OCI-LY7 (cell line): ENCODE data around the gene DNAJB1. TPM values are rescaled to one million over a fixed set of nuclear protein-coding genes. Genes with fewer than 3 reads are reported as not detected.
A peak's percentile ranks its signal among the peaks of the same experiment; 100 is the strongest.
"Not testable (repeated sequence)": the region's sequence is repeated elsewhere in the genome, so short reads cannot be mapped to it uniquely, and the experiment has no call there.

Experiments
- BruUV-seq: library from RNA; stranded (reverse); fragments of 400-500 nt; replicated peaks from 2 replicates; lab custom pipeline; 2021; lab: Mats Ljungman, UMichigan
- CTCF ChIA-PET: fragments of 300-600 bp; sonication (Branson Sonifier 250); formaldehyde crosslinking; loops from one replicate; lab custom pipeline; 2022; ENCODE audit warnings: antibody characterized with exemption; ENCODE audit not compliant: unreplicated experiment; lab: Charles Lee
- POLR2A ChIA-PET: fragments of 300-600 bp; sonication (Branson Sonifier 250); formaldehyde crosslinking; loops from one replicate; lab custom pipeline; 2022; ENCODE audit warnings: antibody characterized with exemption; lab: Charles Lee
- DNase-seq: peaks from one replicate; pipeline ENCODE4 v3.0.0-alpha.2; 2015; ENCODE audit warnings: low spot score
- H2AFZ ChIP-seq: fragments of 200-600 bp; sonication (generic), shearing (Covaris generic); 2 replicates; pipeline ENCODE4 v1.6.1; 2014; ENCODE audit warnings: mild to moderate bottlenecking, antibody characterized with exemption, low read length, moderate library complexity
- H3K27ac ChIP-seq: fragments of 200-600 bp; sonication (generic); 2 replicates; pipeline ENCODE4 v1.5.1; 2014; ENCODE audit warnings: mixed run types, low read depth, mild to moderate bottlenecking, moderate library complexity, low read length, inconsistent platforms; ENCODE audit not compliant: poor library complexity, severe bottlenecking
- H3K36me3 ChIP-seq: fragments of 200-600 bp; sonication (generic); 2 replicates; pipeline ENCODE4 v1.6.1; 2014; ENCODE audit warnings: mild to moderate bottlenecking, antibody characterized with exemption, low read length, moderate library complexity, mixed read lengths; ENCODE audit not compliant: insufficient read depth
- H3K4me1 ChIP-seq: fragments of 200-600 bp; sonication (generic); 2 replicates; pipeline ENCODE4 v1.5.1; 2014; ENCODE audit warnings: mild to moderate bottlenecking, low read length; ENCODE audit not compliant: insufficient read depth, poor library complexity, severe bottlenecking
- H3K4me2 ChIP-seq: fragments of 200-600 bp; sonication (generic); 2 replicates; pipeline ENCODE4 v1.6.1; 2014; ENCODE audit warnings: mild to moderate bottlenecking, low read length
- H3K4me3 ChIP-seq: fragments of 200-600 bp; sonication (generic); 2 replicates; pipeline ENCODE4 v1.5.1; 2014; ENCODE audit warnings: mild to moderate bottlenecking, low read depth, low read length; ENCODE audit not compliant: poor library complexity, severe bottlenecking
- H3K79me2 ChIP-seq: fragments of 200-600 bp; sonication (generic); 2 replicates; pipeline ENCODE4 v1.6.1; 2016; ENCODE audit warnings: low read depth, mild to moderate bottlenecking, low read length, moderate library complexity, mixed read lengths; ENCODE audit not compliant: insufficient read depth
- H3K9me2 ChIP-seq: fragments of 200-600 bp; sonication (generic); 2 replicates; pipeline ENCODE4 v1.6.1; 2016; ENCODE audit warnings: mild to moderate bottlenecking, low read length, mixed read lengths; ENCODE audit not compliant: insufficient read depth
- H3K9me3 ChIP-seq: fragments of 200-600 bp; sonication (generic); 2 replicates; pipeline ENCODE4 v1.6.1; 2014; ENCODE audit warnings: mild to moderate bottlenecking, mixed run types, low read length, mixed read lengths
- H4K20me1 ChIP-seq: fragments of 200-600 bp; sonication (generic); 2 replicates; pipeline ENCODE4 v1.6.1; 2014; ENCODE audit warnings: mild to moderate bottlenecking, antibody characterized with exemption, low read length, moderate library complexity, mixed read lengths; ENCODE audit not compliant: insufficient read depth
- EZH2phosphoT487 ChIP-seq: fragments of 200-600 bp; sonication (generic); IDR thresholded peaks from 2 replicates; pipeline ENCODE4 v1.6.1; 2018; ENCODE audit warnings: low read depth, borderline replicate concordance, mild to moderate bottlenecking, mixed run types, antibody characterized with exemption, low read length, moderate library complexity, mixed read lengths
- intact Hi-C: fragments of 100-400 bp; cut with micrococcal nuclease; formaldehyde crosslinking; loops from one replicate; pipeline ENCODE4 v1.10.0; 2022; ENCODE audit not compliant: unreplicated experiment
- total RNA-seq, 2 experiments: library from RNA; depleted of rRNA in 1 of 2; stranded (reverse); fragments of >200 nt in 1 of 2; shearing (Covaris generic) in 1 of 2; gene quantifications; 2 replicates each; pipeline ENCODE4 v1.2.3, GENCODE V29; 2014 to 2022
- TF ChIP-seq, protein P1 (sequence below): fragments of 200-600 bp; sonication (generic); conservative IDR thresholded peaks from 2 replicates; pipeline ENCODE4 v1.5.1; 2014; ENCODE audit warnings: mild to moderate bottlenecking, antibody characterized with exemption, low read length, moderate library complexity, mixed read lengths

DNAJB1 gene
- total RNA-seq, 2 experiments from 2014 or later, result 63.7 to 76.7 TPM

DNA sequence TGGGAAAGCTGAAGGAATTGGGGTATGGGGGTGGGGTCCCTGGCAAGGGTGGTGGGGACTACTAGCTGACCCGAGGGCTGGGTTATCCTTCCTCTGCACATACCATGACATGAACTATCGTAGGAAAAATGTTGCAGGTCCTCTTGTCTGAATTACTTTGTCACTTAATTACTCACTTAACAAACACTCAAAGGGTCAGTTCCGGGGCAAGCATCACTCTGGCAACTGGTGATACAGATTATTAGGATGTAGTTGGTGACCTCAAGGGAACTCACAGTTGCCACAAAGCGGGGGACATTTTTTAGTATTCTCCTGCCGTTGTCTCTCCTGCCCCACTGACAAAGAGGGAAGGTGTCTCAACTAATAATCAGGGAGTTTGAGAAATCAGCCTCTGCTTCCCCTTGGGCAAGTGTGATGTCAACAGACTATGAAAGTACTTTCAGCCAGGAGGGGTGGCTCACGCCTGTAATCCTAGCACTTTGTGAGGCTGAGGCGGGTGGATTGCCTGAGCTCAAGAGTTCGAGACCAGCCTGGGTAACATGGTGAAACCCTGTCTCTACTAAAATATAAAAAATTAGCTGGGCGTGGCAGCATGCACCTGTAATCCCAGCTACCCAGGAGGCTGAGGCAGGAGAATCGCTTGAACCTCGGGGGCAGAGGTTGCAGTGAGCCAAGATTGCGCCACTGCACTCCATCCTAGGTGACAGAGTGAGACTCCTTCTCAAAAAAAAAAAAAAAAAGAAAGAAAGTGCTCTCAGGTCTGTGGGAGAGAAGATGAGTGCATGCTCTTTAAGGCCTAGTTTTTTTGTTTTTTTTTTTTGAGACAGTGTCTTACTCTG lies 10.3 kb downstream of the DNAJB1 start:
- no peak overlapping the region for H2AFZ ChIP-seq
- peaks cover 21% of the 10 kb centered on the region for H3K4me1 ChIP-seq
- no peak for DNase-seq
- TF ChIP-seq EZH2phosphoT487, result no peak
- TF ChIP-seq, protein P1, sequence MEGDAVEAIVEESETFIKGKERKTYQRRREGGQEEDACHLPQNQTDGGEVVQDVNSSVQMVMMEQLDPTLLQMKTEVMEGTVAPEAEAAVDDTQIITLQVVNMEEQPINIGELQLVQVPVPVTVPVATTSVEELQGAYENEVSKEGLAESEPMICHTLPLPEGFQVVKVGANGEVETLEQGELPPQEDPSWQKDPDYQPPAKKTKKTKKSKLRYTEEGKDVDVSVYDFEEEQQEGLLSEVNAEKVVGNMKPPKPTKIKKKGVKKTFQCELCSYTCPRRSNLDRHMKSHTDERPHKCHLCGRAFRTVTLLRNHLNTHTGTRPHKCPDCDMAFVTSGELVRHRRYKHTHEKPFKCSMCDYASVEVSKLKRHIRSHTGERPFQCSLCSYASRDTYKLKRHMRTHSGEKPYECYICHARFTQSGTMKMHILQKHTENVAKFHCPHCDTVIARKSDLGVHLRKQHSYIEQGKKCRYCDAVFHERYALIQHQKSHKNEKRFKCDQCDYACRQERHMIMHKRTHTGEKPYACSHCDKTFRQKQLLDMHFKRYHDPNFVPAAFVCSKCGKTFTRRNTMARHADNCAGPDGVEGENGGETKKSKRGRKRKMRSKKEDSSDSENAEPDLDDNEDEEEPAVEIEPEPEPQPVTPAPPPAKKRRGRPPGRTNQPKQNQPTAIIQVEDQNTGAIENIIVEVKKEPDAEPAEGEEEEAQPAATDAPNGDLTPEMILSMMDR, result no peak
- no peaks in the 10 kb centered on the region for H3K79me2 ChIP-seq
- BruUV-seq, result no TSS peak
- H3K36me3 ChIP-seq, result peaks cover 5% of the 10 kb centered on the region; the same call in 1 of the 2 replicates
- POLR2A ChIA-PET, result interaction anchor here (1.2 to 1.6 kb wide), 3 partner anchors 10 to 118 kb away, joined by 3 to 10 read pairs (median 4); partner anchors contain the start of gene GIPC1
- H3K4me3 ChIP-seq, result no peak overlapping the region
- intact Hi-C loops, result loop anchor here (5.0 kb wide), 1 partner anchor 44 kb away; no protein-coding TSS in a partner anchor
- no peak overlapping the region for H3K4me2 ChIP-seq
- H3K9me2 ChIP-seq, result no peaks in the 10 kb centered on the region
- H3K9me3 ChIP-seq, result no peaks in the 10 kb centered on the region
- H4K20me1 ChIP-seq, result no peaks in the 10 kb centered on the region
- CTCF ChIA-PET, result no interaction called here
- H3K27ac ChIP-seq, result no peak overlapping the region

DNA sequence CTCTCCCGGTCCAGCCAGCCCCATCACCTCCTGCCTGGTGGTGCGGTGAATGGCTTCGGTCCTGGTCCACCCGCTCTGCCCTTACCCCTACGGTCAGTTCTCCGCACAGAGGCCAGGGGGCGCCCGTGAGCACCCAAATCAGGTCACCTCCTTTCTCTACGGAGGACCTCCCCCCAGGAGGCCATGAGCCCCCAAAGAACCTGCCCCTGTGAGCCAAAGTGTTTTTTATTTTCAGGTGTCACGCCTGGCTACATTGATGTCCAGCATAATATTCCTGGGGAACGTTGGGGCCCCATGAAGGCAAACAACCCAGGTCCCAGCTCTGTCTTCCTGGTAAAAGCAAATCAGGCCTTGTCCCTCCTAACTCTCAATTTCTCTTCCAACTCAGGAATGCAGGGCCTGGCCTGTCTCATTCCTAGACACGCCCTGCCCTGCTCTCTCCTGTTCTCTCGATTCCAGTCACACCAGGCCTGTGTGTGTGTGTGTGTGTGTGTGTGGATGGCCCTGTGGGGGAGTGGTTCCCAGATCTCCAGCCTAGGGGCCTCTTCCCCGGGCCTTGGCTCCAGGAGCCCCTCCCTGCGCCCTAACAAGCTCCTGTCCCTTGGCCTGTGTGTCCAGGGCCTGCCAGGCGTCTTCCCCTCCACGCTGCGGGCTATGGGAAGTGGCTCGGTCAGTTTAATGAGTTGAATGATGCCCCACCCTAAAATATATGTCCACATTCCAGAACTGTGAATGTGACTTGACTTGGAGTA lies 12.5 kb downstream of the DNAJB1 start:
- ChIA-PET POLR2A (interaction anchor here (0.7 to 1.9 kb wide), 2 partner anchors 10 to 13 kb away, joined by 3 to 6 read pairs; partner anchors contain the start of genes DNAJB1 and GIPC1), CTCF (no interaction called here)
- peak; percentile 73 for DNase-seq
- Histone ChIP-seq H3K4me2 (no peak overlapping the region), H3K27ac (no peak overlapping the region), H2AFZ (peak overlapping the region; percentile 53; the same call in 1 of the 2 replicates), H3K4me3 (no peak overlapping the region), H3K79me2 (no peaks in the 10 kb centered on the region), H3K9me3 (no peaks in the 10 kb centered on the region), H3K4me1 (peaks cover 21% of the 10 kb centered on the region), H3K36me3 (no peaks in the 10 kb centered on the region), H4K20me1 (no peaks in the 10 kb centered on the region), H3K9me2 (no peaks in the 10 kb centered on the region)
- BruUV-seq, result no TSS peak
- intact Hi-C loops, result loop anchor here (5.0 kb wide), 1 partner anchor 47 kb away; no protein-coding TSS in a partner anchor
- TF ChIP-seq, protein P1, result peak; percentile 90
- no peak for TF ChIP-seq EZH2phosphoT487

DNA sequence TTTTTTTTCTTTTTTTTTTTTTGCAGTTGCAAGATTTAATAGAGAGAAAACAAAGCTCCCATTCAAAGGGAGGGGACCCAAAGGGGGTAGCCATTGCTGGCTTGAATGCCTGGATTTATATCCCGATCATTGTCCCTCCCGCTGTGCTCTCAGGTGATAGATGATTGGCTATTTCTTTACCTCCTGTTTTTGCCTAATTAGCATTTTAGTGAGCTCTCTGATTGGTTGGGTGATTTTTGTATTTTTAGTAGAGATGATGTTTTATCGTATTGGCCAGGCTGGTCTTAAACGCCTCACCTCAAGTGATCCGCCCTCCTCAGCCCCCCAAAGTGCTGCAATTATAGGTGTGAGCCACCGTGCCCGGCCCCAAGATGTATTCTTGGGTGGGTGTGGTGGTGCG lies 13.6 kb downstream of the DNAJB1 start:
- H3K79me2 ChIP-seq, H3K27ac ChIP-seq, H4K20me1 ChIP-seq, H3K4me3 ChIP-seq, H3K9me3 ChIP-seq, H3K36me3 ChIP-seq, intact Hi-C loops, H3K4me2 ChIP-seq, DNase-seq, CTCF ChIA-PET, H3K9me2 ChIP-seq, BruUV-seq, H2AFZ ChIP-seq: not testable (repeated sequence)
- H3K4me1 ChIP-seq, result peaks cover 21% of the 10 kb centered on the region
- POLR2A ChIA-PET, result interaction anchor here (0.7 to 1.2 kb wide), 4 partner anchors 9 to 18 kb away, joined by 3 to 5 read pairs (median 4); partner anchors contain the start of gene DNAJB1
